OCI-LY7 (cell line): ENCODE measurements around the gene MVB12B. TPM values are rescaled to one million over a fixed set of nuclear protein-coding genes. Genes with fewer than 3 reads are reported as not detected.

Experiments
- BruUV-seq: library from RNA; stranded (reverse); fragments of 400-500 nt; replicated peaks from 2 replicates; lab custom pipeline; 2021; lab: Mats Ljungman, UMichigan
- CTCF ChIA-PET: fragments of 300-600 bp; sonication (Branson Sonifier 250); formaldehyde crosslinking; loops from one replicate; lab custom pipeline; 2022; ENCODE audit warnings: antibody characterized with exemption; ENCODE audit not compliant: unreplicated experiment; lab: Charles Lee
- POLR2A ChIA-PET: fragments of 300-600 bp; sonication (Branson Sonifier 250); formaldehyde crosslinking; loops from one replicate; lab custom pipeline; 2022; ENCODE audit warnings: antibody characterized with exemption; lab: Charles Lee
- DNase-seq: peaks from one replicate; pipeline ENCODE4 v3.0.0-alpha.2; 2015; ENCODE audit warnings: low spot score
- H2AFZ ChIP-seq: fragments of 200-600 bp; sonication (generic), shearing (Covaris generic); 2 replicates; pipeline ENCODE4 v1.6.1; 2014; ENCODE audit warnings: mild to moderate bottlenecking, antibody characterized with exemption, low read length, moderate library complexity
- H3K27ac ChIP-seq: fragments of 200-600 bp; sonication (generic); 2 replicates; pipeline ENCODE4 v1.5.1; 2014; ENCODE audit warnings: mixed run types, low read depth, mild to moderate bottlenecking, moderate library complexity, low read length, inconsistent platforms; ENCODE audit not compliant: poor library complexity, severe bottlenecking
- H3K36me3 ChIP-seq: fragments of 200-600 bp; sonication (generic); 2 replicates; pipeline ENCODE4 v1.6.1; 2014; ENCODE audit warnings: mild to moderate bottlenecking, antibody characterized with exemption, low read length, moderate library complexity, mixed read lengths; ENCODE audit not compliant: insufficient read depth
- H3K4me1 ChIP-seq: fragments of 200-600 bp; sonication (generic); 2 replicates; pipeline ENCODE4 v1.5.1; 2014; ENCODE audit warnings: mild to moderate bottlenecking, low read length; ENCODE audit not compliant: insufficient read depth, poor library complexity, severe bottlenecking
- H3K4me2 ChIP-seq: fragments of 200-600 bp; sonication (generic); 2 replicates; pipeline ENCODE4 v1.6.1; 2014; ENCODE audit warnings: mild to moderate bottlenecking, low read length
- H3K4me3 ChIP-seq: fragments of 200-600 bp; sonication (generic); 2 replicates; pipeline ENCODE4 v1.5.1; 2014; ENCODE audit warnings: mild to moderate bottlenecking, low read depth, low read length; ENCODE audit not compliant: poor library complexity, severe bottlenecking
- H3K79me2 ChIP-seq: fragments of 200-600 bp; sonication (generic); 2 replicates; pipeline ENCODE4 v1.6.1; 2016; ENCODE audit warnings: low read depth, mild to moderate bottlenecking, low read length, moderate library complexity, mixed read lengths; ENCODE audit not compliant: insufficient read depth
- H3K9me2 ChIP-seq: fragments of 200-600 bp; sonication (generic); 2 replicates; pipeline ENCODE4 v1.6.1; 2016; ENCODE audit warnings: mild to moderate bottlenecking, low read length, mixed read lengths; ENCODE audit not compliant: insufficient read depth
- H3K9me3 ChIP-seq: fragments of 200-600 bp; sonication (generic); 2 replicates; pipeline ENCODE4 v1.6.1; 2014; ENCODE audit warnings: mild to moderate bottlenecking, mixed run types, low read length, mixed read lengths
- H4K20me1 ChIP-seq: fragments of 200-600 bp; sonication (generic); 2 replicates; pipeline ENCODE4 v1.6.1; 2014; ENCODE audit warnings: mild to moderate bottlenecking, antibody characterized with exemption, low read length, moderate library complexity, mixed read lengths; ENCODE audit not compliant: insufficient read depth
- CTCF ChIP-seq: fragments of 200-600 bp; sonication (generic); conservative IDR thresholded peaks from 2 replicates; pipeline ENCODE4 v1.5.1; 2014; ENCODE audit warnings: mild to moderate bottlenecking, antibody characterized with exemption, low read length, moderate library complexity, mixed read lengths
- EZH2phosphoT487 ChIP-seq: fragments of 200-600 bp; sonication (generic); IDR thresholded peaks from 2 replicates; pipeline ENCODE4 v1.6.1; 2018; ENCODE audit warnings: low read depth, borderline replicate concordance, mild to moderate bottlenecking, mixed run types, antibody characterized with exemption, low read length, moderate library complexity, mixed read lengths
- intact Hi-C: fragments of 100-400 bp; cut with micrococcal nuclease; formaldehyde crosslinking; loops from one replicate; pipeline ENCODE4 v1.10.0; 2022; ENCODE audit not compliant: unreplicated experiment
- total RNA-seq, 2 experiments: library from RNA; depleted of rRNA in 1 of 2; stranded (reverse); fragments of >200 nt in 1 of 2; shearing (Covaris generic) in 1 of 2; gene quantifications; 2 replicates each; pipeline ENCODE4 v1.2.3, GENCODE V29; 2014 to 2022

The MVB12B gene
- total RNA-seq, 2 experiments from 2014 or later = 1.3 TPM; not detected in 1

GRCh38 chr9:126488881-126489404 lies 162.3 kb downstream of the MVB12B start:
- Histone ChIP-seq H3K79me2 (no peaks in the 10 kb centered on the region), H3K4me3 (no peak overlapping the region), H3K36me3 (no peaks in the 10 kb centered on the region), H3K27ac (no peak overlapping the region), H2AFZ (no peak overlapping the region), H3K4me2 (no peak overlapping the region), H3K9me3 (no peaks in the 10 kb centered on the region), H4K20me1 (no peaks in the 10 kb centered on the region), H3K9me2 (no peaks in the 10 kb centered on the region), H3K4me1 (no peaks in the 10 kb centered on the region)
- ChIA-PET CTCF (no interaction called here), POLR2A (no interaction called here)
- no TSS peak for BruUV-seq
- intact Hi-C loops = no loop called here
- no peak for DNase-seq
- TF ChIP-seq EZH2phosphoT487 = no peak
- no peak for TF ChIP-seq CTCF

- no peak overlapping the region for H3K4me3 ChIP-seq
- H3K9me2 ChIP-seq = no peaks in the 10 kb centered on the region
- intact Hi-C loops = loop anchor here (2.0 to 5.0 kb wide), 5 partner anchors 93 to 1082 kb away; no protein-coding TSS in a partner anchor
- no peak overlapping the region for H2AFZ ChIP-seq
- ChIA-PET POLR2A (no interaction called here), CTCF (no interaction called here)
- TF ChIP-seq CTCF (no peak), EZH2phosphoT487 (no peak)
- H4K20me1 ChIP-seq = no peaks in the 10 kb centered on the region
- no peaks in the 10 kb centered on the region for H3K4me1 ChIP-seq
- H3K79me2 ChIP-seq = no peaks in the 10 kb centered on the region
- no peak overlapping the region for H3K4me2 ChIP-seq
- H3K9me3 ChIP-seq = no peaks in the 10 kb centered on the region
- no peaks in the 10 kb centered on the region for H3K36me3 ChIP-seq
- DNase-seq = no peak
- H3K27ac ChIP-seq = no peak overlapping the region
- no TSS peak for BruUV-seq
These were observed 163.1 kb downstream of the MVB12B start for GRCh38 chr9:126489581-126490213.

GRCh38 chr9:126490214-126490631 lies 163.6 kb downstream of the MVB12B start:
- Histone ChIP-seq H3K36me3 (no peaks in the 10 kb centered on the region), H3K27ac (no peak overlapping the region), H3K4me1 (no peaks in the 10 kb centered on the region), H3K9me2 (no peaks in the 10 kb centered on the region), H3K4me2 (no peak overlapping the region), H3K9me3 (no peaks in the 10 kb centered on the region), H4K20me1 (no peaks in the 10 kb centered on the region), H3K4me3 (no peak overlapping the region), H2AFZ (no peak overlapping the region), H3K79me2 (no peaks in the 10 kb centered on the region)
- TF ChIP-seq EZH2phosphoT487 = no peak
- TF ChIP-seq CTCF = no peak
- intact Hi-C loops = loop anchor here (2.0 to 5.0 kb wide), 5 partner anchors 93 to 1083 kb away; no protein-coding TSS in a partner anchor
- CTCF ChIA-PET = no interaction called here
- POLR2A ChIA-PET = interaction anchor here (0.7 kb wide), 1 partner anchor 394 kb away, joined by 3 read pairs; no protein-coding TSS in a partner anchor
- DNase-seq = no peak
- BruUV-seq = no TSS peak
